Measurements from ENCODE around the gene CDH23.

The CDH23 gene

GRCh38 chr10:71671994-71672946 is 275.6 kb downstream of the CDH23 start:
- no peak for DNase-seq (ENCODE audit: extremely low read depth in 1 of 2, low read depth in 1 of 2)

- DNase-seq (ENCODE audit: extremely low read depth in 1 of 2, low read depth in 1 of 2), result no peak
These were observed 278.7 kb downstream of the CDH23 start for GRCh38 chr10:71675295-71675970.

GRCh38 chr10:71677261-71677660 is 280.5 kb downstream of the CDH23 start:
- no peak for DNase-seq (ENCODE audit: extremely low read depth in 1 of 2, low read depth in 1 of 2)

DNA sequence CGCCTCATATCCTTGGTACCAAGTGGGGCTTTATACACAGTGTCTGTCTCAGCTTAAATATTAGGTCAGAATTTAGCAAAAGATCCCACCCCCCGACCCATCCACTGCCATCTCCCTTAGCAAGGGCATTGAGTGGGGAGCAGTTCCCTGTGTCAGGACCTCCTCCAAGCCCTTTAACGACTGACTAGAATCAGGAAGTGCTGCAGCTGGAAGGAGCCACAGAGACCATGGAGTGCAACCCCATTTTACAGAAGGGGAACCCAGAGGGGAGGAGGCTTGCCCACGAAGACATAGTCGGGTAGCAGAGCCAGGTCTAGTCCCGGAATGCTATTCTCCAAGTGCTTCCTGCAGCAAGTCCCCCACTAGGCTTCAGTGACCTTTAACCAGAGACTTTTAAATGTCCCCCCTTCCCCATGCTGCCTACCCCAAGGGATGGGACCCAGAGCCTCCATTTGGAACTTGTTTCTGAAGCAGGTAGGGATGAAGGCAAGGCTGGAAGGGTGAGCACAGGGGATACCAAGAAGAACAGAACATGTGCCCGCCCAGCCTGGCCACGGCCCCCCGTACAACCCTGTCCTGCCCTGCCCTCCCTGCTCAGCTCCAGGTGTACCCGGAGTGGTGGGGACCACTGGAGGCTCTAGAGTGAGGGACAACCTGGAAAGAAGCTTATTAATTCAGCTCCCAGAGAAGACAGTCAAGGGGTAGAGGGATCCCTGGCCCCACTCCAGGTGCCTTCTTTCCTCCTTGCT is 281.5 kb downstream of the CDH23 start:
- no peak for DNase-seq (ENCODE audit: extremely low read depth in 1 of 2, low read depth in 1 of 2)

GRCh38 chr10:71679425-71679824 is 282.7 kb downstream of the CDH23 start:
- no peak for DNase-seq (ENCODE audit: extremely low read depth in 1 of 2, low read depth in 1 of 2)

DNA sequence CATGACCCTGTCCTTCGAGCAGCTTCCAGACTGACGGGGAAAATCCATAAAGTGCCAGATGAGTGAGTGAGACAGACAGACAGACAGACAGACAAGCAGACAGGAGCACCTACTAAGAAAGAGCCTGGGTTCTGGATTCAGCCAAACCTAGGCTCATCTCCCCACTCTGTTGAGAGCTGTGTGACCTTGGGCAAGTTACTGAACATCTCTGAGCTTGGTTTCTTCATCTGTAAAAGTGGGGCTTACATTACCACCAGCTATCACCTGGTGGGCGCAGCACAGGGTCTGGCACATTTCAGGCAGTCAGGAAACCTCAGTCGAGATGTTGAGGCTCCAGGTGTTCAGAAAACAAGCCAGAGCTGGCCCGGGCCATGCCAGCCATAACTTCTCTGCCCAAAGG is 285.3 kb downstream of the CDH23 start:
- no peak for DNase-seq (ENCODE audit: extremely low read depth in 1 of 2, low read depth in 1 of 2)

DNA sequence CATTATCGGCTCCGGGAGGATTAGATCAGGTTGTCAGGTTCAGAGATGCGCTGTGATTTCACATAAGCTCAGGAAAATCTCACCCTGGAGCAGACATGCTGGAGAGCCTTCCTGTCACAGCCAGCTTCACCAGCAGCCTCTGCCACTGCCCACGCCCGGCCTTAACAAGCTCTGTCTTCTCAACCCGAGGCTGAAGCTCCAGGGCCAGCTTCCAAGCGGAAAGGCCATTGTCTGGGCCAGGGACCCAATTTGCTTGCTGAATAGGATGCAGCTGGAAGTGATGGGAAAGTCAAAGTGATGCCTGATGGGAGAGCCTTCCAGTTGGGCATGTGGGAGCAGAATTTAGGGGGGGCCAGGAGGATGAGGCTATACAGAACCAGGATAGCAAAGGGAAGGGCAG is 286.6 kb downstream of the CDH23 start:
- no peak for DNase-seq (ENCODE audit: extremely low read depth in 1 of 2, low read depth in 1 of 2)

DNA sequence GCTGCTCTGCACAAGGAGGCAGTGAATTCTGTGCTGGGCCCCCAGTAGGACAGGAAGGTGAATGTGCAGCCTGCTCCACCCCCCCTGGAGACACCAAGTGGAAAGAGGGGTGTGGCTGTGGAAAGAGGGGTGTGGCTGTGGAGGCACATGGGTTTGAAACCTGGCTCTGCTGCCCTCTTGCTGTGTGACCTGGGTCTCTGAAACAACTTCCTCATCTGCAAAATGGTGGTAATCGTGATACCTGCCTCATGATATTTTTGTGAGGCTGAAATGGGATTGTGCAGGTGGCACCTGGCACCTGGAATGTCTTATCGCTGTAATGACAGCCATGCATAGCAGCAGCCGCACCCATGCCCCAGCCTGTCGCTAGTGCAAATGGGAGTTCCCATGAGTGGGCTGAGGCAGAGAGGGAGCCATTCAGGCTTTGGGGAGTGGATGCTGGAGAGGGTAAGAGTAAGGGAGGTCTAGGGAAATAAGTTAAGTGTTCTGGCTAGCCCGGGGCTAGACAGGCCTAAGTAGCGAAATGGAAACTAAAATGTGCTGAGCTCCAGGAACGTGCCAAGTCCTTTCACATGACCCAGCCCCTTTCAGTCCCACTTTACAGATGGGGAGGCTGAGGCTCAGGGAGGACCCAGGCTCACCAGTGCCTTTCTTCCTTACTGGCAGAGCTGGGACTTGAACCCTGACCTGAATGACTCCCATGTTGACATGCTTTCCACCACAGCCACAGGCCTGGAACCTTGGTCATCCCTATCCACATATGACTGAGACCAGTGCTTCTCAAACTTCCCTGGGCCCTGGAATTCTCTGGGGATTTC is 287.8 kb downstream of the CDH23 start:
- no peak for DNase-seq (ENCODE audit: extremely low read depth in 1 of 2, low read depth in 1 of 2)

DNA sequence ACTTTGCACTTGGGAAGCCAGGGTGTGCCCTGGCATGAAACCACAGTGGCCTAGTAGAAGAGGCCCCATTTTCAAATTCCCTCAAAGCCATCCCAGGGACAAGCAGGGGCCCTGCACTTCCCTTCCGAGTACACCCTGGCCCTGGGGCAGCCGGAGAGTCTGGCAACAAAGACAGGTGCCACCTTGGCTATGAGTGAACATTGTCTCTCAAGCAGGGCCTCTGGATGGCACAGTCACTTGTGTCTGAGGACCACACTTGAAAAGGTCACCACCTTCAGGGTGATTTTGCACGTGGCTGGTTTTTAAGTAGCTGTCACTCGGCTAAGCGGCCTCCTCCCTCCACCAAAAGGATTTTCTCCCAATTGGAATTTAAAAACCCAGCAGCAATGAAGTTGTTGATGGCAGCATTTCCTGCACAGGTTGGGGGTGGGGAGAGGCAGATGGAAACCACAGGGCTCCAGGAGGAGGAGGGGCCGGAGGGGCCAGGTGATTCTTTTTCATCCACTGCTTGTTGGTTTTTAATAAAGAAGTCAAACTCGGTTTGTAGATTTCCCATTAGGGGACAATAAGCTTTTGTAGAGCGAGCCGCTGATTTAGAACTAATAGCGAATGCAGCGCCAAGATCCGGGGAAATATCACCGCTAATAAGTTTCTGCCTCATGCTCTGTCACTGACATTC is 289.0 kb downstream of the CDH23 start:
- DNase-seq (ENCODE audit: extremely low read depth in 1 of 2, low read depth in 1 of 2), result no peak

DNA sequence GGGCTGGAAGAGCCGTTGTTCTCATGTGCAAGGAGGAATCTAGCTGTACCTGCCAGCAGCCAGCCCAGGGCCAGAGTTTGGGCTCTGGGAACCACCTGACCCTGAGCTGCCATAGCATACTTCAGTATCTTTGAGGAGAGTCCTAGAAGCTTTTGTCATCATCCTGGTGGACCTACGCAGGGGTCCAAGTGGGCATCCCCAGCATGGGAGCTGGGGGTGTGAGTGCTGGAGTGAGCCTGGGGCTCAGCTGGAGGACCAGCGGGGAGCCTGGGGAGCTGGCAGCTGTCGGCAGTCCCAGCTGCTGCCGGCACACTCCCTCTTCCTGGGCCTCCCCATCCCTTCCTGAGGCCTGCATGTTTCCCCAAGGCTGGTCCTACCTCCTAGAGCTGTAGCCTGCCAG is 290.4 kb downstream of the CDH23 start:
- no peak for DNase-seq (ENCODE audit: extremely low read depth in 1 of 2, low read depth in 1 of 2)

DNA sequence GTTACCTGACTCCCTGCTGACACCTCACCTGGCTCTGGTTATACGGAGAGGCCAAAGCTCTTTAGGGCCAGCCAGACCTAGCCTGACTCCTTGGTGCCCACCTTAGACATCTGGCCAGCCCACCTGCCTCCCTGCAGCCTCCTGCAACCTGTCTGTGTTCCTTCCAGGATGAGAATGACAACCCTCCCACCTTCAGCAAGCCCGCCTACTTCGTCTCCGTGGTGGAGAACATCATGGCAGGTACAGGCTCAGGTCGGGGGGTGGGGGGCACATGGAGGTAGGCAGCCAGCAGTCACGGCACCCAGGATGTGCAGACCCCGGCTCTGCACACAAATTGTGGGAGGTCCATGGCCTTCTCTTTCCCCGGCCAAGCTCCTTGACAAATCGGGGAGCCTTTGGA is 290.8 kb downstream of the CDH23 start:
- DNase-seq (ENCODE audit: extremely low read depth in 1 of 2, low read depth in 1 of 2), result no peak

- DNase-seq (ENCODE audit: extremely low read depth in 1 of 2, low read depth in 1 of 2), result no peak
These were observed 291.5 kb downstream of the CDH23 start for GRCh38 chr10:71688256-71688655.

GRCh38 chr10:71690094-71690720 is 293.5 kb downstream of the CDH23 start:
- DNase-seq (ENCODE audit: extremely low read depth in 1 of 2, low read depth in 1 of 2), result no peak

DNA sequence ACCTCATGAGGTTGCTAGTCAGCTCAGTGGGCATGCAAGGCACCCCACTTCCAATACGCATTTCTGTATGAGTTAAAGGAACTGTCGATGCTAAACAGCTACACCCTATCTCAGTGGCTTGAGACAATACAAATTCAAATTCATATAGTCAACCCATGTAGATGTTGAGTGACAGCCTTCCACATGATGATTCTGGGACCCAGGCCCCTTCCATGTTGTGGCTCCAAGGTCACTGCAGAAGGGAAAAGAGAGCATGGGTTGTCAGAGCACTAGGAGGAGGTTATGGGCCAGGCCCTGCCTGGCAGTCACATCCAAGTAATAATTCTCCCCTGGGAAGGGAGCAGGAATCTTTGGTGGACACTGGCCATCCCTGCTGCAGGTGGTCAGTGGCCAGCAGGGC is 294.7 kb downstream of the CDH23 start:
- DNase-seq (ENCODE audit: extremely low read depth in 1 of 2, low read depth in 1 of 2), result no peak

GRCh38 chr10:71692598-71693306 is 296.0 kb downstream of the CDH23 start:
- no peak for DNase-seq (ENCODE audit: extremely low read depth in 1 of 2, low read depth in 1 of 2)

GRCh38 chr10:71693377-71693776 is 296.7 kb downstream of the CDH23 start:
- no peak for DNase-seq (ENCODE audit: extremely low read depth in 1 of 2, low read depth in 1 of 2)

DNA sequence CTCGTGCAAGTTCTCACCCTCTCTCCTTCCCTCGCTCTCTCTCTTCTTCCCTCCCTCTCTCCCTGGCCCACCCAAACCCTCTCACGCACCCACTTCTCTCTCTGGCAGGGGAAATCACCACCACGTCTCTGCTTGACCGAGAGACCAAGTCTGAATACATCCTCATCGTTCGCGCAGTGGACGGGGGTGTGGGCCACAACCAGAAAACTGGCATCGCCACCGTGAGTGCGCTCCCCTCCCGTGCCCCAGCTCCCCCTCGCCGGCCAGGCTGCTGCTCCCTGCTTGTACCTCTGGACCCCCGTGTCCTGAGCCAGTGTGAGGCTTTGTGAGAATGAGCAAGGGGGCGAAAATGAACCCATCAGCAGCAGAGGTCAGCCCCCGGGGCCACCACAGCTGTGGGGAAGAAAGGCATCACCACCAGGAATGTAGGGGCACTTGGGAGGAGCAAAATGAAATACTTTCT is 297.4 kb downstream of the CDH23 start:
- no peak for DNase-seq (ENCODE audit: extremely low read depth in 1 of 2, low read depth in 1 of 2)

GRCh38 chr10:71694567-71694968 is 297.8 kb downstream of the CDH23 start:
- DNase-seq (ENCODE audit: extremely low read depth in 1 of 2, low read depth in 1 of 2), result peak in 1 of 2 donors; percentile 17

Measured in activated CD8-positive, alpha-beta memory T cell treated with anti-CD3 and anti-CD28 coated beads for 1 hour (primary cell).